AG04450 (cell line): ENCODE measurements around the gene FSTL5. TPM values are rescaled to one million over a fixed set of nuclear protein-coding genes. Genes with fewer than 3 reads are reported as not detected.

Experiments
- CTCF ChIA-PET: fragments of 300-600, 350-600 bp; formaldehyde crosslinking; extraction: SDS; loops from one replicate; lab custom pipeline; 2022; ENCODE audit warnings: antibody characterized with exemption, inconsistent platforms; lab: Charles Lee
- POLR2A ChIA-PET: fragments of 350-600 bp; formaldehyde crosslinking; extraction: SDS; loops from one replicate; lab custom pipeline; 2021; ENCODE audit warnings: antibody characterized with exemption, inconsistent platforms; lab: Yijun Ruan, JAX
- DNase-seq: peaks from one replicate; pipeline ENCODE4 v3.0.0-alpha.2; 2011; ENCODE audit warnings: low read depth, low spot score
- H3K27ac ChIP-seq: one replicate; pipeline ENCODE4 v1.5.1; 2012; ENCODE audit warnings: low read depth, low read length, control low read depth
- H3K27me3 ChIP-seq: one replicate; pipeline ENCODE4 v1.6.0; 2012; ENCODE audit warnings: low read length; ENCODE audit not compliant: control insufficient read depth, insufficient read depth
- H3K4me3 ChIP-seq: 2 replicates; pipeline ENCODE4 v1.5.1; 2011; ENCODE audit warnings: mild to moderate bottlenecking, low read depth, low read length, control low read depth
- H3K9me3 ChIP-seq: 2 replicates; pipeline ENCODE4 v1.5.1; 2012; ENCODE audit warnings: low read length; ENCODE audit not compliant: control insufficient read depth, insufficient read depth
- polyA plus RNA-seq: library from polyadenylated mRNA; depleted of rRNA; stranded (reverse); fragments of >200 nt; gene quantifications from 2 replicates; pipeline ENCODE4 v1.2.3, GENCODE V29; 2011
- TF ChIP-seq, protein P1 (sequence below): IDR thresholded peaks from 2 replicates; pipeline ENCODE4 v1.5.1; 2011; ENCODE audit warnings: low read depth, low read length, control low read depth, inconsistent platforms

FSTL5 gene
- polyA plus RNA-seq, 1 experiment: not detected

DNA sequence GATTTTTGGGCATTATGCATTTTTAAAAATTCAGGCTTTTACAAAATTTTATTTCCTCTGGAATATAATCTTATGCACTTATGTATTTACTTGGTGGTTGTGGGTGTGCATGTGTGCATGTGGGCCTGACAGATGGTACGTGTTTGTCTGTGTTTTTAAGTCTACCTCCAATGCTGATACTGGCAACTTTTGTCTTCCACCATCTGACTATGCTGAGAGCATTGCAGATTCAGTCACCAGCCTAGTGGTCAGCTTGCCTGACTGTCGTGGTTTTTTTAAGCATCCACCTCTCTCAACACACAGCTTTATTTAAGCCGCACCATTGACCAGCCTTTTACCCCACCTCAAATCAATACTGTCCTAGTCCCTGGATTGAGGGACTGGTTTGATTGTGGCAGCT lies 37.1 kb downstream of the FSTL5 start:
- POLR2A ChIA-PET: no interaction called here
- no peak overlapping the region for H3K27ac ChIP-seq
- CTCF ChIA-PET: no interaction called here

DNA sequence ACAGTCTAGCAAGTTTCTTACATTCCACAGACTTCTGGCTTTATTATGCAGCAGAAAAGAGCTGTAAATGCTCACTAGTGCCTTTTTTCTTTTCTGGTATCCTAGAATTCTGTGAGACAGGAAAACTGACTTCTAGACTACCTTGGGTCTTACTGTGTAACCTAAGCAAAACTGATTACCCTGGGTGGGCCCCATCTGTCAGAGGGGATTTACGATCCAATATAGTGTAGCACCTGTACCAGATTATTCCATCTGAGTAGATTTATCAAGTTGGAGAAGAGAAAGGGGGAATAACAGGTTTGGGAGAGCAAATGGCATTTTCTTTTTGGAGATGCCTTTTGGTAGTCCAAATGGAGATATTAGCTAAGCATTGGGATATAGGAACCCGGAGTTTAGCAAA lies 46.7 kb downstream of the FSTL5 start:
- TF ChIP-seq, protein P1, sequence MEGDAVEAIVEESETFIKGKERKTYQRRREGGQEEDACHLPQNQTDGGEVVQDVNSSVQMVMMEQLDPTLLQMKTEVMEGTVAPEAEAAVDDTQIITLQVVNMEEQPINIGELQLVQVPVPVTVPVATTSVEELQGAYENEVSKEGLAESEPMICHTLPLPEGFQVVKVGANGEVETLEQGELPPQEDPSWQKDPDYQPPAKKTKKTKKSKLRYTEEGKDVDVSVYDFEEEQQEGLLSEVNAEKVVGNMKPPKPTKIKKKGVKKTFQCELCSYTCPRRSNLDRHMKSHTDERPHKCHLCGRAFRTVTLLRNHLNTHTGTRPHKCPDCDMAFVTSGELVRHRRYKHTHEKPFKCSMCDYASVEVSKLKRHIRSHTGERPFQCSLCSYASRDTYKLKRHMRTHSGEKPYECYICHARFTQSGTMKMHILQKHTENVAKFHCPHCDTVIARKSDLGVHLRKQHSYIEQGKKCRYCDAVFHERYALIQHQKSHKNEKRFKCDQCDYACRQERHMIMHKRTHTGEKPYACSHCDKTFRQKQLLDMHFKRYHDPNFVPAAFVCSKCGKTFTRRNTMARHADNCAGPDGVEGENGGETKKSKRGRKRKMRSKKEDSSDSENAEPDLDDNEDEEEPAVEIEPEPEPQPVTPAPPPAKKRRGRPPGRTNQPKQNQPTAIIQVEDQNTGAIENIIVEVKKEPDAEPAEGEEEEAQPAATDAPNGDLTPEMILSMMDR: no peak
- no peak for DNase-seq
- Histone ChIP-seq H3K27ac (no peak overlapping the region), H3K27me3 (no peaks in the 10 kb centered on the region), H3K9me3 (peaks cover 17% of the 10 kb centered on the region), H3K4me3 (no peak overlapping the region)
- CTCF ChIA-PET: no interaction called here
- POLR2A ChIA-PET: no interaction called here

More for the DNA sequence above, 37.1 kb downstream of the FSTL5 start:
- no peaks in the 10 kb centered on the region for H3K27me3 ChIP-seq
- no peak overlapping the region for H3K4me3 ChIP-seq
- DNase-seq: no peak
- peaks cover 4% of the 10 kb centered on the region; the same call in 1 of the 2 replicates for H3K9me3 ChIP-seq
- TF ChIP-seq, protein P1: no peak

DNA sequence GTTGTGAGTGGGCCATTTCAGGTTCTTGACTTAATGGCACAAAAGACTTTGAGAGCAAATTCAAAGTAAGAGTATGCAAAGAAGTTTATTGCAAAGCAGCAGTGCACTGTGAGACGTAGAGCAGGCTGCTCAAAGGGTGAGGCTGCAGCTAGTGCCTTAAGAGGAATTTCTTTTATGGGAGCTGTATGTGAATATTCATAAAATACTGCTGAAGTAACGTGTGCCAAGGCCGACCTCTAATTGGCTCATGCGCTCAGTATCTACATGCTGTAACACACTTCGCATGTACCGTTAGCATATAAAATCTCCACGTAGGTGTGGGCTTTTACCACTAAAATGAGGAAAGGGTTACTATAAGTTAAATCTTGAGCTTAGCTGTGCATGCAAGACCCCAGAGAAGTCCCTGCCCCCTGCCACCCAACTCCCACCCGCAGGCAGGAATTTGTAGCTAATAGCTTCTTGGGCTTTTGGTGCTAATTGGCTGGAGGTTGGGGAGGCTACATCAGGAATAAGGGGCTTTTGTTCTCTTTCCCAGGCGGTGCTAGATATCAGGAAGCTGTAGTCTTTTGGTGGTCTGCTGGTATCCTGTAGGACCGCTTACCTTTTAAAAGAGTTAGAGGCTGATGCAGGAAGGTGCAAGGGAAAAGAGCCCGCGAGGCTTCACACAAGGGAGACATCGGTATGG lies 47.6 kb downstream of the FSTL5 start:
- TF ChIP-seq, protein P1: no peak
- no peaks in the 10 kb centered on the region for H3K27me3 ChIP-seq
- H3K4me3 ChIP-seq: no peak overlapping the region
- CTCF ChIA-PET: no interaction called here
- DNase-seq: no peak
- no peak overlapping the region for H3K27ac ChIP-seq
- POLR2A ChIA-PET: no interaction called here
- peaks cover 18% of the 10 kb centered on the region for H3K9me3 ChIP-seq

DNA sequence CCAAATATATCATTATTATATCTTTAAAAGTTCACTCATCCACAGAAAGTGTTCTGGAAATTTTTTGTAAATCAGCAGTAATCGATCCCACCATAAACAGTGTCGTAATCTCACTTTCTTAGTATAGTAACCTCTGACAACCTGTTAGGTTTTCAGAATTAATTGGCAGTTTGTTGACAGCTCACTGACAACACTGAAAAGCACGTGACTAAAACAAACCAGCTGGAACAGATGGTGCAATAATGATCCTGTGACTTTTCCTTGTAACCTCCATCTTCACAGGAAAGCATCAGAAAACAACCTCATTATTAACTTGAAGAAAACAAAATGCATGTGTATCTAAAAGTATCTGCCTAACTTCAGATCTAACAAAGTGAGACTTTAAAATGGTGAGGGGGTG lies 48.5 kb downstream of the FSTL5 start:
- ChIA-PET CTCF (no interaction called here), POLR2A (no interaction called here)
- no peak for DNase-seq
- Histone ChIP-seq H3K4me3 (no peak overlapping the region), H3K9me3 (peaks cover 18% of the 10 kb centered on the region), H3K27ac (no peak overlapping the region), H3K27me3 (no peaks in the 10 kb centered on the region)
- TF ChIP-seq, protein P1: no peak

- no peak for DNase-seq
- H3K9me3 ChIP-seq: peaks cover 6% of the 10 kb centered on the region; the same call in 1 of the 2 replicates
- ChIA-PET CTCF (no interaction called here), POLR2A (no interaction called here)
- no peaks in the 10 kb centered on the region for H3K27me3 ChIP-seq
- TF ChIP-seq, protein P1: no peak
- no peak overlapping the region for H3K27ac ChIP-seq
- no peak overlapping the region for H3K4me3 ChIP-seq
These were observed 52.7 kb downstream of the FSTL5 start for GRCh38 chr4:162111078-162111477.
